CD8-positive, alpha-beta memory T cell (primary cell): Measurements from ENCODE around the gene TMEM181. TPM values are rescaled to one million over a fixed set of nuclear protein-coding genes. Genes with fewer than 3 reads are reported as not detected.
A peak's percentile ranks its signal among the peaks of the same experiment; 100 is the strongest.

ENCODE experiments used
- CTCF ChIA-PET: fragments of 350-600 bp; sonication (Branson Sonifier 250); formaldehyde crosslinking; loops from one replicate; lab custom pipeline; 2021; ENCODE audit warnings: antibody characterized with exemption; lab: Charles Lee
- POLR2A ChIA-PET: fragments of 350-600 bp; sonication (Branson Sonifier 250); formaldehyde crosslinking; loops from one replicate; lab custom pipeline; 2021; ENCODE audit warnings: antibody characterized with exemption; lab: Charles Lee
- DNase-seq, 5 donors: peaks; one replicate each; pipeline versions ENCODE4 v3.0.0 to v3.0.0-alpha.2; 2020 to 2022; ENCODE audit warnings: mixed read lengths in 1 of 5
- H3K27ac ChIP-seq: one replicate; pipeline ENCODE4 v1.7.0; 2013; ENCODE audit warnings: low read depth, mild to moderate bottlenecking, low read length, moderate library complexity
- H3K27me3 ChIP-seq: 2 replicates; pipeline ENCODE4 v1.7.0; 2013; ENCODE audit warnings: low read length, mild to moderate bottlenecking; ENCODE audit not compliant: insufficient read depth, poor library complexity, severe bottlenecking
- H3K36me3 ChIP-seq: 2 replicates; pipeline ENCODE4 v1.7.0; 2013; ENCODE audit warnings: mild to moderate bottlenecking, low read length, moderate library complexity; ENCODE audit not compliant: insufficient read depth
- H3K4me1 ChIP-seq: 2 replicates; pipeline ENCODE4 v1.7.0; 2013; ENCODE audit warnings: mild to moderate bottlenecking, low read length, moderate library complexity; ENCODE audit not compliant: insufficient read depth
- H3K4me3 ChIP-seq: 2 replicates; pipeline ENCODE4 v1.7.0; 2013; ENCODE audit warnings: mild to moderate bottlenecking, low read length
- H3K9me3 ChIP-seq: 2 replicates; pipeline ENCODE4 v1.7.0; 2013; ENCODE audit warnings: mild to moderate bottlenecking, low read length
- H3K27ac Mint-ChIP-seq, 8 donors: one replicate each; pipeline ENCODE4 v1.8.0; 2020 to 2021; ENCODE audit warnings: mixed read lengths in 8 of 8, mild to moderate bottlenecking in 6 of 8, inconsistent platforms in 3 of 8, moderate library complexity in 3 of 8
- H3K27me3 Mint-ChIP-seq, 2 donors: one replicate each; pipeline ENCODE4 v1.8.0; 2020 to 2021; ENCODE audit warnings: mixed read lengths in 2 of 2, mild to moderate bottlenecking in 1 of 2, moderate library complexity in 1 of 2
- H3K36me3 Mint-ChIP-seq, 3 donors: one replicate each; pipeline ENCODE4 v1.8.0; 2020 to 2021; ENCODE audit warnings: mixed read lengths in 3 of 3, inconsistent platforms in 1 of 3, mild to moderate bottlenecking in 1 of 3
- H3K4me1 Mint-ChIP-seq, 3 donors: one replicate each; pipeline ENCODE4 v1.8.0; 2020 to 2021; ENCODE audit warnings: mixed read lengths in 3 of 3, inconsistent platforms in 1 of 3, mild to moderate bottlenecking in 1 of 3
- H3K4me3 Mint-ChIP-seq, 7 donors: one replicate each; pipeline ENCODE4 v1.8.0; 2020 to 2021; ENCODE audit warnings: mixed read lengths in 7 of 7, mild to moderate bottlenecking in 6 of 7, moderate library complexity in 4 of 7, inconsistent platforms in 2 of 7
- H3K9me3 Mint-ChIP-seq, 5 donors: one replicate each; pipeline ENCODE4 v1.8.0; 2020 to 2022; ENCODE audit warnings: mixed read lengths in 5 of 5, mild to moderate bottlenecking in 3 of 5, moderate library complexity in 2 of 5, inconsistent platforms in 1 of 5
- polyA plus RNA-seq: library from polyadenylated mRNA; unstranded; fragments of 300-500 nt; fragmentation: Illumina TruSeq; gene quantifications from one replicate; pipeline ENCODE4 v1.2.3, GENCODE V29; 2021
- total RNA-seq, 2 experiments: library from RNA; stranded (reverse); gene quantifications; one replicate each; pipeline ENCODE4 v1.2.3, GENCODE V29; 2021

Gene TMEM181
- total and polyA plus RNA-seq, 3 experiments from 2014 or later, result 11.2 to 16.6 (median 16.0) TPM

DNA sequence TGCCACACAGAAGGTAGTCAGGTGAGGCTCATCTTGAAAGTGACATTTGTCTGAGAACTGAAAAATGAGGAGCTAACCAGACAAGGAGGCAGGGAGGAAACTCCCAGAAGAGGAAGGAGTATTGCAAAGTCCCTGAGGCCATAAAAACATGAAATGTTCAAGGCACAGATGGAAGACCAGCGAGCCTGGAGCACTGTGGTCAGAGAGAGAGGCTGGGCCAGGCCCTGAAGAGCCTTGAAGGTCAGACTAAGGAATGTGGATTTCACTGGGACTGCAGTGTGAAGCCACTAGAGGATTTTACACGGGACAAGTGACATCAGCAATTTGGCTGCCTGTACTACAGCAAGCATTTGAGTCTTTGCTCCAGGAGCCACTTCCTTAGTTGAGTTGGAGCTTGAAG, 21.1 kb upstream of the TMEM181 start:
- Histone ChIP-seq H3K27me3 (peaks cover 18% of the 10 kb centered on the region), H3K4me3 (no peak overlapping the region), H3K9me3 (no peaks in the 10 kb centered on the region), H3K27ac (no peak overlapping the region), H3K36me3 (no peaks in the 10 kb centered on the region), H3K4me1 (peaks cover 6% of the 10 kb centered on the region)
- H3K9me3 Mint-ChIP-seq, result peaks cover 0 to 5% (median 3%) of the 10 kb centered on the region in 5 donors
- ChIA-PET CTCF (no interaction called here), POLR2A (interaction anchor here (0.6 kb wide), 1 partner anchor 11 kb away, joined by 3 read pairs; no protein-coding TSS in a partner anchor)
- H3K4me3 Mint-ChIP-seq, result peak overlapping the region in 2 of 7 donors; percentile 17 to 24
- H3K4me1 Mint-ChIP-seq, result peaks cover 2 to 13% (median 7%) of the 10 kb centered on the region in 3 donors
- DNase-seq, result no peak
- peaks cover 44 to 68% of the 10 kb centered on the region in 2 donors for H3K27me3 Mint-ChIP-seq
- peak overlapping the region in 1 of 8 donors; percentile 35 for H3K27ac Mint-ChIP-seq
- peaks cover 0 to 6% (median 0%) of the 10 kb centered on the region in 3 donors for H3K36me3 Mint-ChIP-seq

DNA sequence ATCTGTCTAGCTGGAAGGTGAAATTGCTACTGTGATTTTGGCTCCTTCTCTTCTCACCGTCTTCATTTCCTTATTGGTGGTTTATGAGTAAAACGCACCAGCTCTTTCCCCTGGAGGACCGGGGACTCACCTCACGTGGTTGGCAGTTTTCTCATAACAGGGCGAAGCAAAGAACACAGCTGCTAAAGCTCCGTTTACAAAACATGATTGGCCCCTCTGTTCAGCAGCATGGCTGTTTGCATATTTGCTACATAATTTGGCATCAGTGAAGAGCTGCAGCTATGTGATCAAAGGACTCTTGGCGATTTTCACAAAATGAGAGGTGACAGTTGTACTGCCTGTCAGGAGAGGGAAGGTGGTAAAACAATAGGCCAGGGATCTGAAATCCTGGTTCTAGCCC, 20.5 kb upstream of the TMEM181 start:
- ChIA-PET POLR2A (no interaction called here), CTCF (interaction anchor here (2.2 kb wide), 1 partner anchor 13 kb away, joined by 6 read pairs; no protein-coding TSS in a partner anchor)
- Histone ChIP-seq H3K36me3 (no peaks in the 10 kb centered on the region), H3K9me3 (no peaks in the 10 kb centered on the region), H3K4me1 (peaks cover 6% of the 10 kb centered on the region), H3K27me3 (peaks cover 18% of the 10 kb centered on the region), H3K27ac (no peak overlapping the region), H3K4me3 (no peak overlapping the region)
- DNase-seq, result no peak
- Mint-ChIP-seq H3K27ac (no peak overlapping the region), H3K27me3 (peaks cover 41 to 64% of the 10 kb centered on the region in 2 donors), H3K9me3 (peaks cover 0 to 4% (median 2%) of the 10 kb centered on the region in 5 donors), H3K36me3 (peaks cover 0 to 6% (median 0%) of the 10 kb centered on the region in 3 donors), H3K4me3 (no peak overlapping the region), H3K4me1 (peaks cover 2 to 13% (median 7%) of the 10 kb centered on the region in 3 donors)

DNA sequence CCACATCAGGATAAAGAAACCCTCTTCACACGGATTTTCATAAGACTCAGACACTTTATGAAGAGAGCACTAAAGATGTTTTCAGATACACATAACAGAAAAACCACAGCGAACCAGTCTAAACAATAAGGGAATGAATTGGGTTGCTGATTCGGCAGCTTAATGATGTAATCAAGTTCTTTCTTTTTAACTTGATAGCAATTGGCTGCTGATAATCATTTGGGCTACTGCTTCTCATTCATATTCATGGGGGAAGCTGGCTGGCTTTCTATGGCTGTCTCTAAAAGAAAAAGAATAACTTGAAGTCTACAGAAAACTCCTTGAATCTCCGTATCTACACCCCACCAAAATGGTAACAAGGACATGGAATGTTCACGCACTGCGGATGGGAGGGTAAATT, 20.0 kb upstream of the TMEM181 start:
- H3K4me3 ChIP-seq, result no peak overlapping the region
- Mint-ChIP-seq H3K27ac (no peak overlapping the region), H3K36me3 (peaks cover 0 to 6% (median 0%) of the 10 kb centered on the region in 3 donors), H3K27me3 (peaks cover 38 to 59% of the 10 kb centered on the region in 2 donors), H3K4me3 (no peak overlapping the region), H3K4me1 (peaks cover 2 to 13% (median 7%) of the 10 kb centered on the region in 3 donors), H3K9me3 (peaks cover 0 to 3% (median 0%) of the 10 kb centered on the region in 5 donors)
- ChIA-PET CTCF (interaction anchor here (2.2 kb wide), 1 partner anchor 12 kb away, joined by 6 read pairs; no protein-coding TSS in a partner anchor), POLR2A (no interaction called here)
- H3K36me3 ChIP-seq, result no peaks in the 10 kb centered on the region
- no peak for DNase-seq
- H3K4me1 ChIP-seq, result peaks cover 6% of the 10 kb centered on the region
- H3K27ac ChIP-seq, result no peak overlapping the region
- no peaks in the 10 kb centered on the region for H3K9me3 ChIP-seq
- H3K27me3 ChIP-seq, result peaks cover 18% of the 10 kb centered on the region

GRCh38 chr6:158543606-158544185, 16.2 kb upstream of the TMEM181 start:
- no peaks in the 10 kb centered on the region for H3K9me3 ChIP-seq
- DNase-seq, result no peak
- Mint-ChIP-seq H3K27ac (no peak overlapping the region), H3K36me3 (peaks cover 0 to 8% (median 7%) of the 10 kb centered on the region in 3 donors), H3K9me3 (no peaks in the 10 kb centered on the region), H3K4me3 (no peak overlapping the region), H3K27me3 (peaks cover 15 to 52% of the 10 kb centered on the region in 2 donors), H3K4me1 (no peaks in the 10 kb centered on the region)
- H3K36me3 ChIP-seq, result no peaks in the 10 kb centered on the region
- H3K27ac ChIP-seq, result no peak overlapping the region
- H3K4me3 ChIP-seq, result no peak overlapping the region
- POLR2A ChIA-PET, result no interaction called here
- peaks cover 2% of the 10 kb centered on the region for H3K27me3 ChIP-seq
- CTCF ChIA-PET, result no interaction called here
- no peaks in the 10 kb centered on the region for H3K4me1 ChIP-seq

DNA sequence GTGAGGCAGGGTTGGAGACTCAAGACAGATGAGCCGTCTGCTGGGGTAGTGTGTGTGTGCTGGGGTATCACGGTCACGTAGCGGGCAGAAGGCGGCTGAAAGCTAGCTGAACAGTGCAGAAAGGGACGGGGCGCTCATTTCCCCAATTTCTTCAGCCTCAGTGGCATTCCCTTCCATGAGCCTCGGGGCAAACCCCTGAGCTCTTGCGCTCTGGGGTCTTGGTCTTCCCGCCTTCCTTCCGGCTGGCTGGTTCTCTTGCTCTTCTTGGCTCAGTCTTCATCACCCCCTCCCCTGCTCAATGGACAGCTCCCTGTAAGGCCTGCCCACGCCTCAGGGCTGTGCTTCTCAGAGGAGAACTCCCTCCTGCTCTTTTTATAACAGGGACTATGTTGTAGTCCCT, 15.5 kb upstream of the TMEM181 start:
- CTCF ChIA-PET, result no interaction called here
- H3K27me3 Mint-ChIP-seq, result peaks cover 13 to 46% of the 10 kb centered on the region in 2 donors

DNA sequence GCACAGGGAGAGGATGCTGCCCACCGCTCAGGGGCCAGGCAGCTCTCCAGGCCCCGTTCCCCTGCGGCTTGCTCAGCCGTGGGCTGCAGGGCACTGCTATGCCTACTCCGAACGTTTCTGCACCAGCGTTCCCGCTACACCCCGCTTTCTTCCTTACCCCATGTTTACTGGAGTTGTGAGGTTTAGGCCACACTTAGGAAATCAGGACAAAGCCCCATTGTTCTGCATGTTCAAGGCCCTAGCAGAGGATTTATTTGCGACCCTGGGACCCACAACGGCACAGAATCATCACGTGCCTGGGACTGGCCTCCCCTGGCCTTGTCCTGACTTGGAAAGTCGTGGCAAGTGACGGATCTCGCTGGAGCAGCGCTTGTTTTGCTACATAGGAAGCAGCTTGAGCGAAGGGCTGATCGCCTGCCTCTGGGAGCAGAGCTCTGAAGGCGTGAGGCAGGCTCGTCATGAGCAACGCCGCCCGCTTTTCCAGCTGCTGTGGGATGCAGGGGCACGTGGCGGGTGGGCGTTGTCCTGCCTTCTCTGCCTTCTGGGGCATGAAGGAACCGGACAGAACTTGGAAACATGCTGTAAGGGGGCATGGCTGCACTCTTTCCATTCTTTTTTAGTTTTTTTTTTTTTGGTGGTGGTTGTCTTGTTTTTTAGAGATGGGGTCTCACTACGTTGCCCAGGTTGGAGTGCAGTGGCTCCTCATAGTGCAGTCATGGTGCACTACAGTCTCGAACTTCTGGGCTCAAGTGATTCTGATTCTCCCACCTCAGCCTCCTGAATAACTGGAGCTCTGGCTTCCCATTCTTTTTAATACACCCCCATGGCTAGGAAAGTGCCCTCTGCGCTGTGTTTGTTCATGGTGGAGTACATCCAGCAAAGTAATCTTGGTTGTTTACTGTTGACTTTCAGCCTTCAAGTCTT, 14.6 kb upstream of the TMEM181 start:
- Histone ChIP-seq H3K27me3 (no peaks in the 10 kb centered on the region), H3K4me1 (no peaks in the 10 kb centered on the region), H3K27ac (no peak overlapping the region), H3K9me3 (no peaks in the 10 kb centered on the region), H3K36me3 (no peaks in the 10 kb centered on the region), H3K4me3 (no peak overlapping the region)
- peaks cover 12 to 40% of the 10 kb centered on the region in 2 donors for H3K27me3 Mint-ChIP-seq
- H3K9me3 Mint-ChIP-seq, result no peaks in the 10 kb centered on the region
- H3K36me3 Mint-ChIP-seq, result peaks cover 0 to 7% (median 4%) of the 10 kb centered on the region in 3 donors
- no peaks in the 10 kb centered on the region for H3K4me1 Mint-ChIP-seq
- CTCF ChIA-PET, result interaction anchor here (0.8 to 2.3 kb wide), 2 partner anchors 26 to 146 kb away, joined by 4 to 6 read pairs; no protein-coding TSS in a partner anchor
- POLR2A ChIA-PET, result no interaction called here
- H3K4me3 Mint-ChIP-seq, result no peak overlapping the region
- DNase-seq, result no peak
- H3K27ac Mint-ChIP-seq, result no peak overlapping the region

More for the DNA sequence above, 15.5 kb upstream of the TMEM181 start:
- Mint-ChIP-seq H3K4me3 (peak overlapping the region in 1 of 7 donors; percentile 8), H3K4me1 (no peaks in the 10 kb centered on the region), H3K9me3 (no peaks in the 10 kb centered on the region), H3K27ac (no peak overlapping the region), H3K36me3 (peaks cover 0 to 7% (median 5%) of the 10 kb centered on the region in 3 donors)
- Histone ChIP-seq H3K27me3 (no peaks in the 10 kb centered on the region), H3K27ac (no peak overlapping the region), H3K9me3 (no peaks in the 10 kb centered on the region), H3K4me1 (no peaks in the 10 kb centered on the region), H3K36me3 (no peaks in the 10 kb centered on the region), H3K4me3 (no peak overlapping the region)
- POLR2A ChIA-PET, result no interaction called here
- no peak for DNase-seq

GRCh38 chr6:158548418-158549161, 11.3 kb upstream of the TMEM181 start:
- Mint-ChIP-seq H3K9me3 (no peaks in the 10 kb centered on the region), H3K4me3 (no peak overlapping the region), H3K36me3 (peaks cover 0 to 7% (median 4%) of the 10 kb centered on the region in 3 donors), H3K4me1 (no peaks in the 10 kb centered on the region), H3K27ac (peak overlapping the region in 1 of 8 donors; percentile 2), H3K27me3 (peaks cover 0 to 21% of the 10 kb centered on the region in 2 donors)
- ChIA-PET CTCF (no interaction called here), POLR2A (no interaction called here)
- DNase-seq, result no peak
- H3K27ac ChIP-seq, result no peak overlapping the region
- H3K4me3 ChIP-seq, result no peak overlapping the region
- no peaks in the 10 kb centered on the region for H3K27me3 ChIP-seq
- H3K9me3 ChIP-seq, result no peaks in the 10 kb centered on the region
- H3K4me1 ChIP-seq, result no peaks in the 10 kb centered on the region
- H3K36me3 ChIP-seq, result no peaks in the 10 kb centered on the region
